IPS-11a (cell line): ENCODE data around the gene ZBTB21.
A peak's percentile ranks its signal among the peaks of the same experiment; 100 is the strongest.

ENCODE experiments used
- H3K4me3 ChIP-seq: one replicate; pipeline ENCODE4 v1.5.1; 2013; ENCODE audit warnings: low read depth, low read length, control low read depth

Gene ZBTB21

DNA sequence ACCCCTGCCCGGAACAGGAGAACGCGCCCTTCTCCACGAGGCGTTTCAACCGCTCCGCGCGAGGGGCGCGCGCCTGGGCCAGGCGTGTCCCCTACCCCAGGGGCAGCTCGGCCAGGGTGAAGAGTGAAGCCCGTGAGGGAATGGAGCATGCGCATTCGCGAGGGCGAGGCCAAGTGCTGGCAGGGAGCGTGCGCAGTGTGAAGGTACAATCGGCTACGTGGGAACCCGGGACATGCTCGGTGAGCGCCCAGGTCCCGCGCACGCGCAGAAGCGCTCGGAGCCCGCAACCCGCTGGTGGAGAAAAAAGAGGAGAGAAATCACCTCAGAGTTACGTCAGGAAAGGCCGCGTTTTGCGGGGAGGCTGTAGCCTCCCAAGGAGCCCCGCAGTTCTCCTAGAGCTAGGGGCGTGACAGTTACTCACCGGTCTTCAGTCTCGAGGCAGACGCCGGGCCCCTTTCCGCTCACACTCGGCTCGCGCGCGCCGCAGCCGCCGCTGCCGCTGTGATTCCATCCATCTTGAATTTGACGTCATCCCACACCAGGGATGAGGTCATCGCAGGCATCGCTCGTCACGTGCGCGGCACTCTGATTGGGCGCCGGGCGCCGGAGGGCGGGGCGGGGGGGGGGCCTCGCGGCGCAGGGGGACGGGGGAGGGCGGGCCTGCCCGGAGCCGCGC is at the start of gene ZBTB21:
Gene ZBTB21 (minus strand): TSS at position 530 of the 676 bp plus-strand sequence. CDS start 16,265 bp downstream, outside the sequence.
- peak within 1 kb of the TSS; percentile 86 for H3K4me3 ChIP-seq

DNA sequence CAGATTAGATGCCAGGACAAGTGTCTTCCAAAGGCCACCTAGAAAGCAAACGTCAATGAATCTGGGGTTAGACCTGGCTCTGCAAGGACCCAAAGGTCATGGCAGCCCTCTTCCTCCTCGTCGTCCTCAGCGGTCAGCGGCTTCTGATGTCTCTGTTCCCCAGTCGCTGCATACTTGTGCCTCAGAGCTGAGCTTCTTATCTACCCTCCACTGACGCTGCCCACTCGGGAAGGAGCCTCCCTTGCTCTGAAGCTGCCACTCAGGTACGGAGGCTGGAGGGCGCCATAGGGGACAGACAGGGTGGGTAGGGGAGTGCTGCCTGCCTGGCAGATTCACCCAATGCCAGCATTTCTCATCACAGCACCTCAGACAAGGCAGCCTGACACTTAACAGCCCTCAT is 49.6 kb upstream of the ZBTB21 start:
- H3K4me3 ChIP-seq, result no peak overlapping the region

- H3K4me3 ChIP-seq, result no peak overlapping the region
These were observed 49.0 kb upstream of the ZBTB21 start for GRCh38 chr21:42059141-42059540.

GRCh38 chr21:42058631-42059111 is 48.5 kb upstream of the ZBTB21 start:
- no peak overlapping the region for H3K4me3 ChIP-seq

GRCh38 chr21:42057851-42058437 is 47.8 kb upstream of the ZBTB21 start:
- H3K4me3 ChIP-seq, result no peak overlapping the region

DNA sequence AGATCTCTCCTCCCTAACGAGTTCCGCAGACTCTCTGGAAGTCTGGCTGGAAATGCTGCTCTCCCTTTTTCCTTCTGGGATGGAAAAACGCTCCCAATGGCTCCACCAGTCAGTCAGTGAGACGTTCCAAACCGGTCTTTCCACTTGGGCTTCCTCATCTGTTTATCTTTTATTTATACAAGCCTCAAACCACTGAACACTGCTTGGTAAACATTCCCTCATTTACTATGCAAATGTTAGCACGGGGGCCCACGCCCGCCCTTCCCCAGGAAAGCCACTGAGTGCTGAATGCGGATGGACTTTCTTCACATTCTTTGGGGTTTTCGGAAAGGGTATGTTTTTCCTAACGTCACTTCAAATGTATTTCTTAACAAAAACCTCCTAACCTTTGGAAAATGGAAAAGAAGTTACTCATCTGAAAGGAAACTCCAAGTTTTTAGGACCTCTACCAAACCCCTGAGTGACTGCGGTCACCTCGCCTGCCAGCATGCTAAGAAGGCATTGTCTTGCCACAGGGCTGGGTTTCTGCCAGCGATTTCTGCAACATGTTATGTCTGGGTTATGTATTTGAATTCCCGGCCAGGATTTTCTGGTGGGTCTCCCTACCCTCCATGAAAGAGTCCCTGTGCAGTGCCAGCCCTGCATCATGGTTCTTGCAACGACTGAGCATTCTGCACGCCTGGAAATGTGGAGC is 47.0 kb upstream of the ZBTB21 start:
- no peak overlapping the region for H3K4me3 ChIP-seq

DNA sequence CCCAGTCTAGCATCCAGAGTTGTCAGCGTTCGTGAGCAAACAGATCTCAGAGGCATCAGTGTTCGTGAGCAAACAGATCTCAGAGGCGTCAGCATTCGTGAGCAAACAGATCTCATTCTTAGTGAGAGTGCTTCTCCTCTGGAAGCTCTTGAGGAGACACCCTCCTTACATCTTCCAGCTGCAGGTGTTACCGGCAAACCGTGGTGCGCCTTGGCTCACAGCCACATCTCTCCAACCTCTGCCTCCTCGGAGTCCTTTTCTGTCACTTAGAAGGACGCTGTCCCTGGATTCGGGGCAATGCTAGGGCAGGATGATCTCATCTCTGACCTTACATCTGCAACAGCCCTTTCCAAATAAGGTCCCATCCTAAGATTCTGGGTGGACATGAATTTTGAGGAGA is 46.3 kb upstream of the ZBTB21 start:
- no peak overlapping the region for H3K4me3 ChIP-seq

DNA sequence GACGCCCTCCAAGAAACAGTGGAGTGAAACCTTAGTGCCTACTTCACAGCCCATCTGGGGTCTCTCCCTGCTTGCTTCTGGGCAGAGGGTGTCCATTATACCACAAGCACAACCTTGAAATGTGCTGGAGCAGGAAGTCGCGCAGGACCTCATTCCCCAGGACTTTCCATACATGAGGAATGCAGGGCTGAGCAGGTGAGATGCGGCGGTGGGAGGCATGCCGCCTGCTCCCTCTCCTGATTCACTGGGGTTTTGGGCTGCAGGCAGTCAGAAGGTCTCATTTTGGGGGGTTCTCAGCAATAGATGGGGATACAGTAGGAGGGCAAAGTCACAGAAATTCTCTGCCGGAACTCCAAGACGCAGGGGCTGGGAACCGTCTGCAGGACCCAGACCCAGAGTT is 45.3 kb upstream of the ZBTB21 start:
- no peak overlapping the region for H3K4me3 ChIP-seq

GRCh38 chr21:42051788-42052187 is 41.6 kb upstream of the ZBTB21 start:
- H3K4me3 ChIP-seq, result no peak overlapping the region

- H3K4me3 ChIP-seq, result no peak overlapping the region
These were observed 39.6 kb upstream of the ZBTB21 start for GRCh38 chr21:42049578-42050430.

GRCh38 chr21:42048870-42049577 is 38.9 kb upstream of the ZBTB21 start:
- H3K4me3 ChIP-seq, result no peak overlapping the region

DNA sequence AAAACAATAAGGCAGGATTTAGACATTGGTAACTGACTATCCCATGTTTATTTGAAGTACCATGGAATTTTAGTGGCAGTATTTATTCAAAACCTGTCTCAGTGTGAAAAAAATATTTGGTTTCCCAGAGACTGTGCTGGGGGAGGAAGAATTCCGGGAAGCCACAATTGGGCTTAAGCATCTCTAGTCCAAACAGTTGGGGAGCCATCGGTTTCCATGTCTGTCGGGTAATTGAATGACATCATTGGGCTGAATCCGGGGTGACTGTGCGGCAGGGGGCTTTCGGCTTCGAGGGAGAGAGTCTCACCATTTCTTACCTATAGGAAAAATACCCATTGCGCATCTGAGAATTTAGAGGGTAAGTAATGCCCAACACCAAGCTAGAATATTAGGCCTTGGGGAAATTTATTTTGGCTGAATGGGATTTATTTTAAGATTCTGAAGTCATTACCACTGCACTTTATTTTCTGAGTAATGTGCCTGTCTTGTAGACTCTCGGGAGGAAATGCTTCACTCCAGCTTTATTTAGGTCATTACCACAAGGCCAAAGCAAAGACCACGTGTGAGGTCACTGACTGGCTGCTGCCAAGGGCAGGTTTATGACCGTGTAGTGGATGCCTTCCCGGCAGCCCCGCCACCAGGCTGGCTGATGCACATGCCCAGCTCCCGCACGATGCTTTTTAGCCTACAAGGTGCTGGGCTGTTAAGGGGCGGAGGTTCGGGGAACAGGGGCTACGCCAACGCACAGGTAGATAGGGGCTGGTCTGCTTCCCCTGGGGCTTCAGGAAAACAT is 37.9 kb upstream of the ZBTB21 start:
- no peak overlapping the region for H3K4me3 ChIP-seq

- H3K4me3 ChIP-seq, result no peak overlapping the region
These were observed 34.8 kb upstream of the ZBTB21 start for GRCh38 chr21:42044871-42045495.

DNA sequence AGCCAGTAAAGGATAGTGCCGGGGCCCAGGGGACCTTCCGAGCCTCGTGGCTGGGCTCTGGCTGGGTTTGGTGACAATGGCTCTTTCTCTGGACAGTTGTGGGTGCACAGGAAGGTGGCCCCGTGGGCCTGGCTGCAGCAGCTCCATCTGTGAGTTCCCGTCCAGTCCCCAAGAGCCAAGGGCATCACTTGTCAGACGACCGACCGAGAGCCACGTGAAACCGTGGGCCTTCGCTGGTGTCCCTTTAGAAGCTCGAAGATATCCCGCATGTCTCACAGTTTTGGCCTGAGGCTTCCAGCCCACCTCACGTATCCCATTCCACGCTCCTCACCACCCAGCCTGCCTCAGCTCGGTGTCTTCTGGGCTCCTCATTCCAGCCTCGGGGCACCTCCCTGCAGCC is 33.8 kb upstream of the ZBTB21 start:
- no peak overlapping the region for H3K4me3 ChIP-seq

- no peak overlapping the region for H3K4me3 ChIP-seq
These were observed 33.2 kb upstream of the ZBTB21 start for GRCh38 chr21:42043201-42043895.

- no peak overlapping the region for H3K4me3 ChIP-seq
These were observed 32.5 kb upstream of the ZBTB21 start for GRCh38 chr21:42042651-42043050.

- H3K4me3 ChIP-seq, result no peak overlapping the region
These were observed 31.6 kb upstream of the ZBTB21 start for GRCh38 chr21:42041711-42042110.

DNA sequence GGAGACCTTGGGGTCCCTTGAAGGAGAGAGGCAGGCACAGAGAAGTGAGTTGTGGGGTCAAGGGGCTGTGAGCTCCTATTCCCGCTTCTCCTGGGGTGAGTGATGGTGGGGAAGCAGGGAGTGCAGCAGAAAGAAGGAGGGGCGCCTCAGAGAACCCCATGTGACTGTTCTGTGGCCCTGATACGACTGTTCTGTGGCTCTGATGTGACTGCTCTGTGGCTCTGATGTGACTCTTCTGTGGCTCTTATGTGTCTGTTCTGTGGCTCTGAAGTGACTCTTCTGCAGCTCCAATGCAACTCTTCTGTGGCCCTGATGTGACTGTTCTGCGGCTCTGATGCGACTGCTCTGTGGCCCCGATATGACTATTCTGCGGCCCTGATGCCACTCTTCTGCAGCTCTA is 31.1 kb upstream of the ZBTB21 start:
- H3K4me3 ChIP-seq, result no peak overlapping the region
